GM19043 (cell line): Measurements from ENCODE around the gene SLC25A47.
A peak's percentile ranks its signal among the peaks of the same experiment; 100 is the strongest.

ENCODE experiments used
- ATAC-seq: cut with Tn5 transposase; IDR thresholded peaks from one replicate; pipeline ENCODE4 v1.9.1; 2021; ENCODE audit warnings: low read depth; ENCODE audit not compliant: unreplicated experiment

The SLC25A47 gene

GRCh38 chr14:100374270-100374669 lies 51.1 kb downstream of the SLC25A47 start:
- no peak for ATAC-seq

GRCh38 chr14:100374876-100375265 lies 51.7 kb downstream of the SLC25A47 start:
- ATAC-seq: no peak

GRCh38 chr14:100375266-100375962 lies 52.3 kb downstream of the SLC25A47 start:
- peak; percentile 22 for ATAC-seq

GRCh38 chr14:100375963-100376735 lies 53.0 kb downstream of the SLC25A47 start, which contains the start of gene WDR25:
TSS of gene WDR25 (plus strand) at chr14:100376485.
- peak; percentile 83 for ATAC-seq

- no peak for ATAC-seq
These were observed 53.6 kb downstream of the SLC25A47 start for GRCh38 chr14:100376751-100377171.
